ENCODE measurements around the gene SLC35G1.

Gene SLC35G1, protein sequence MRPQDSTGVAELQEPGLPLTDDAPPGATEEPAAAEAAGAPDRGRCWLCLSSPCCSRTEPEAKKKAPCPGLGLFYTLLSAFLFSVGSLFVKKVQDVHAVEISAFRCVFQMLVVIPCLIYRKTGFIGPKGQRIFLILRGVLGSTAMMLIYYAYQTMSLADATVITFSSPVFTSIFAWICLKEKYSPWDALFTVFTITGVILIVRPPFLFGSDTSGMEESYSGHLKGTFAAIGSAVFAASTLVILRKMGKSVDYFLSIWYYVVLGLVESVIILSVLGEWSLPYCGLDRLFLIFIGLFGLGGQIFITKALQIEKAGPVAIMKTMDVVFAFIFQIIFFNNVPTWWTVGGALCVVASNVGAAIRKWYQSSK
- long read RNA-seq, donor 1, partial matches to known transcripts: 0 of 3 reads
- long read RNA-seq, donor 1, other reads (novel, unspliced or antisense): 0 of 3 reads
- long read RNA-seq, donor 2, partial matches to known transcripts: 0 of 1 reads
- long read RNA-seq, donor 2, other reads (novel, unspliced or antisense): 0 of 1 reads
- long read RNA-seq, donor 3: 0 reads
- long read RNA-seq, donor 4, partial matches to known transcripts: 0 of 1 reads
- long read RNA-seq, donor 4, other reads (novel, unspliced or antisense): 0 of 1 reads
- long read RNA-seq, donor 5, partial matches to known transcripts: 0 of 2 reads
- long read RNA-seq, donor 5, other reads (novel, unspliced or antisense): 0 of 2 reads
- long read RNA-seq, donor 6: 0 reads
- long read RNA-seq, donor 7, partial matches to known transcripts: 0 of 1 reads
- long read RNA-seq, donor 7, other reads (novel, unspliced or antisense): 0 of 1 reads
- long read RNA-seq, donor 8, partial matches to known transcripts: 0 of 1 reads
- long read RNA-seq, donor 8, other reads (novel, unspliced or antisense): 0 of 1 reads

DNA sequence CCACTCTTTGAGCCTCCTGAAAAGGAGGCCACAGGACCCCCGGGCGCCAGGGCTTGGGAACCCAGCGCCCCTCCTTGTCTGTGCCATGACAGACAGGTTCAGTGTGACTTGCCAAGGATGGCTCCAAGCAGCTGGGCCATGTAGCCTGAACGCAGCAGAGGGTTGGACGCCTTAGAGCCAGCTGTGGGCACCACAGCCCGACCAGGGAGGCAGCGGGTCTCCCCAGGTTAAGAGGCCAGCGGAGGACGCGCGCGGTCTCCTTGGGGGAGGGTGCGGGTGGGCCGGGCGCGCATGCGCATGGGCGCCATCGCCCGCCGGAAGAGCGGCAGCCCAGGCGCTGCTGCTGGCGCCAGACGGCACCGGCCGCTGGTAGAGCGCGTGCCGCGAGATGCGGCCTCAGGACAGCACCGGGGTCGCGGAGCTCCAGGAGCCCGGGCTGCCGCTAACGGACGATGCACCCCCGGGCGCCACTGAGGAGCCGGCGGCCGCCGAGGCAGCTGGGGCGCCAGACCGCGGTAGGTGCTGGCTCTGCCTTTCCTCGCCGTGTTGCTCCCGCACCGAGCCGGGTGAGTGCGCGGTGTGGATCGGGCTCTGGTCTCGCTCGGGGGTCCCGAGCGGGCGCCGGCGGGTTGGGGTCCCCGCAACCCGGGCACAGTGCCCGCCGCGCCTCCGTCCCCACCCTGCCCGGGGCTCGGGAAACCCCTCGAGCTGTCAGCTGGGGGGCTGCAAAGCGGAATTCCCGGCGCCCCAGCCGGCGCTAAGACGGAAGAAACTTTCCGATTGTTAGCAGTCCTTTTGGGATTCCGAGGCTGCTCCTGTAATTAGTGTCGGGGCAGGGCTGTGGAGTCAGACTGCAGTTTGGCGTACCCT lies at the start of gene SLC35G1:
Gene SLC35G1 (plus strand): TSS at position 333 of the 870 bp plus-strand sequence. CDS start 56 bp downstream, at position 389.
- DNase-seq: peak; percentile 96

DNA sequence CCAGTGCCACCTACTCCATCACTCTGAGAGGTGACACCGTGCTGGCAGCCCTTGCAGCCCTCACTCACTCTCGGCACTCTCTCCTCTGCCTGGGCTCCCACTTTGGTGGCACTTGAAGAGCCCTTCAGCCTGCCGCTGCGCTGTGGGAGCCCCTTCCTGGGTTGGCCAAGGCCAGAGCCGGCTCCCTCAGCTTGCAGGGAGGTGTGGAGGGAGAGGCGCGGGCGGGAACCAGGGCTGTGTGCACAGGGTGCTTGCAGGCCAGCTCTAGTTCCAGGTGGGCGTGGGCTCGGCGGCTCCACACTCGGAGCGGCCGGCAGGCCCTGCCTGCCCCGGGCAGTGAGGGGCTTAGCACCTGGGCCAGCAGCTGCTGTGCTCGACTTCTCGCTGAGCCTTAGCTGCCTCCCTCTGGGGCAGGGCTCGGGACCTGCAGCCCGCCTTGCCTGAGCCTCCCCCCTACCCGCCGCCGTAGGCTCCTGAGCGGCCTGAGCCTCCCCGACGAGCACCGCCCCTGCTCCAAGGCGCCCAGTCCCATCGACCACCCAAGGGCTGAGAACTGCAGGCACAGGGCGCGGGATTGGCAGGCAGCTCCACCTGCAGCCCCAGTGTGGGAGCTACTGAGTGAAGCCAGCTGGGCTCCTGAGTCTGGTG lies 48.7 kb upstream of the SLC35G1 start:
- DNase-seq: no peak

DNA sequence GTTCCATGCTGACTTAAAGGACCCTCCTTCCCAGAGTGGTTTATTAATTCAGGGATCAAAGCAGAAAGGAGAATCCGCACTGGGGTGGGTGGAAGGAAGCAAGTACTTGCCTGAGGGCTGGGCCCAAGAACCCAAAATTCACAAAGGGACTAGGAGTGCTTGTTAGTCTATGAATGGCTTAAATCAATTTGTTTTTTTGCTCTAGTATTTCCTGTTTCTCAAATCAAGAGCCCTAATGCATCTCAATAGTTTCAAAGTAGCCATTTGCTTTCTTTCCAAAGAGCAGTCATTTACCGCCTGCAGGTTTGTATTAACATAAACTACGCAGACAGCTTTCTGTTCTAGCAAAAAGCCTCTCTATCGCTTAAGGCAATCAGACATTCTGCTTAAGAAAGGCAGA lies 44.2 kb upstream of the SLC35G1 start:
- DNase-seq: no peak

DNA sequence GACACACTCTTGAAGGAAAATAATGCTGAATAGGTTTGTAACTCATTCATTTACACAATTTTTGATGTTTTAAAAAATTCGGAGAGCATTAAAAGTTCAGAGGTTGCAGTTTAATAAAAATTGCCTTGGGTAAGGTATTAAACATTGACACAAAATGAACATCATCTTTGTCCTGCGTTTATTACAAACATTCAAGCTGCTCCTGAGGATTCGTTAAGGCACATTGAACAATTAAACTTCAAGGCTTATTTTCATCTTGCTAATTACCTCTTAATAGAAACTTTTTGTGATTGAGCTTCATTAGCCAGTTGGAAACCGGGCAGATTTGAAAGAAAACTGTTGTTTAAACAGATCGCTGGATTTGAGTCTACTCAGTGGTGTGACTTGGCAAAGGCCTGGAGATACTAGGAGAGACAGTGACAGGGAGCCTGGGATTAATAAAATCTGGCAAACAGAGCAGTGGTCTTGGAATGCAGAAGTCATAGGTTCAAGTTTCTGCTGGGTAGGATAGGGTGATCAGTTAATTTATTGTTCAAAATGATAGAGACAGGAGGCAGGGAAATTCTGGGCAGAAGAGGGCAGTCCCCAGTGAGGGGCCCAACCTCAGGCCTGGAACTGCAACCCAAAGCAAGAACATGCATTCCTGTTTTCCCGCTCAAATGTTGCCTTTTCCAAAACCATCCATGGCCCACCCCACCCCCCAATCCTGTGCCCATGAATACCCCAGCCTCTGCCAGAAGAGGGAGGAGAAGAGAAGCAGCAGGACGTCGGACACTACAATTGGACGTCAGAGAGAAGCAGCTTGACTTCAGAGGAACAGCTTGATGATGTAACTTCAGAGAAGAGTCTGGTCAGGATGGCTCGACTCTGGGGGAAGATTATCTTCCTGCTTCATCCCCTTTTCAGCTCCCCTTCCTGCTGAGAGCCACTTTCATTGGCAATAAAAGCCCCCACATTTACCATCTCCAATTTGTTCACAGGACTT lies 43.5 kb upstream of the SLC35G1 start:
- no peak for DNase-seq

DNA sequence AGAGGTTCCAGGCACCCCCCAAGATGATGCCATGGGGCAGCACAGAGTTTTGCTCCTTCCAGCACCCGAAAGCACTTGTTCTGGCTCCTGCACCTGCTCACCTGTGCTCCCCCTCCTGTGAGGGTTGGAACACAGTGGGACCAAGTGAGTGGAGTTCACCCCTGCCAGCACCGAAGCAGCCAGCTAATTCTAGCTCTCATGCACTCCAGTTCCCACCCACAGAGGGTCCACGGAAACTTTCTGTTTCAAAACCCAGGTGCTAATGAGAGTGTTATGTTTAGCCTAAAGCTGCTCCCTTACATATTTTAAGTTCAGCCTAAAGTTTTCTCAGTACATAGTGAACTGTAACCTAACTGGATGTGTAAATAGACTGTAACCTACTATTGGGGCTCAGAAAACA lies 42.6 kb upstream of the SLC35G1 start:
- no peak for DNase-seq

DNA sequence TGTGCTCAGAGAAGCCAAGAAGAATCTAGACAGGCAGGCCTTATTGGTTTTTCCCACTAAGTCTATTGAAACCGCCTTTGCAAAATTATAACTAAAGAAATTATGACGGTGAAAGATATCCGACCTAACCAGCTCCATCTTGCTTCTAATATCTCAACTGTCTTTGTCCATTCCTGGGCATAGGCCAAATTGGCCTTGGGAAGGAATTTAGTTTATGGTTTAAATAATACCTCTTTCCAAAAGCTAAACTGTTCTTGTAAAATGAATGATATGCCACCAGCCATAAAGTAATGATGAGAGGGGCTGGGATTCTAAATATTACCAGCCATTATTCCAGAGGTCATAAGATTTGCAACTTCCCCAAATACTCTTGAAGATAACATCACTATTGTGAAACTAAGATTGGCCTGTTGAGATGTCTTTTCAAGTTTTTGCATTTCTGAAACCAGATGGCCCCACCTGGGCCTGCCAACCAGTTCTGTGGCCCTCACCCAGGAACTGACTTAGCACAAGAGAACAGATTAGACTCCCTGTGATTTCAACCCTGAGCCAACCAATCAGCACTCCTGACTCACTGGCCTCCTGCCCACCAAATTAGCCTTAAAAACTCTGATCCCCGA lies 41.2 kb upstream of the SLC35G1 start:
- DNase-seq: no peak

DNA sequence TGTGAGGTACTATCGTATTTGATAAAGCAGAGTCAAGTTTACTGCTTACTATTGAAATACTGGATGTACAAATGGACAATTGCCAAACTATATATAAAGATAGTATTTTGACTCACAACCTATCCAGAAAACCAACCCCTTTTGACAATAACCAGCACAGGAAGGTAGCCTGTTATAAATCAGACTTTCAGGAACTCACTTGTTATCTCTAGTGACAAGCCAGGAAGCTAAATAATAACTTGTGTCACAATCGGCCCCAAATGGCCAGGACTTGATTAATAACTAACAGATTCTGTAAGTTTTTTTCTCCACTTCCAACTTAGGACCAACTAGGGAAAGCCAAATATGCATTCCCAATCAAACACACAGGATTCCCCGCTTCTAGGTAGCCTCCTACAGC lies 38.8 kb upstream of the SLC35G1 start:
- no peak for DNase-seq

DNA sequence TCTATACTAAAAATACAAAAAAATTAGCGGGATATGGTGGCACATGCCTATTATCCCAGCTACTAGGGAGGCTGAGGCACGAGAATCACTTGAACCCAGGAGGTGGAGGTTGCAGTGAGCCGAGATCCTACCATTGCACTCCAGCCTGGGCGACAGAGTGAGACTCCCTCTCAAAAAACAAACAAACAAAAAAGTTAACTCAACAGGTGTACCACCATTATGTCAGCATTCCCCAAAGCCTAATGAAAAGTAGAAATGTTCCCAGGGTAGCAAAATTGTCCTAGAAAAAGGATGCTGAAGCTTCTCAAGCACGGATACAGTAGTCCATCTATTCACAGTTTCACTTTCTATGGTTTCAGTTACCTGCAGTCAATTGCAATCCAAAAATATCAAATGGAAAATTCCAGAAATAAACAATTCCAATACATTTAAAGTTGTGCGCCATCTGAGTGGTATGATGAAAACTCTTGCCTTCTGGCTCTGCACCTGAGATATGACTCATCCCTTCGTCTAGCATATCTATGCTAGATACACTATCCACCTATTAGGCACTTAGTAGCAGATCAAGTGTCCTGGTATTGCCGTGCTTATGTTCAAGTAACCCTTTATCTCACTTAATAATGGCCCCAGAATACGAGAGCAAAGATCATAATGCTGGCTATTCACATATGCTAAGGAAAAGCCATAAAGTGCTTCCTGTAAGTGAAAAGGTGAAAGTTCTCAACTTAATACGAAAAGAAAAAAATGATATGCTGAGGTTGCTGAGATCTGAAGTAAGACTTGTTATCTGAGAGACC lies 37.2 kb upstream of the SLC35G1 start:
- no peak for DNase-seq

DNA sequence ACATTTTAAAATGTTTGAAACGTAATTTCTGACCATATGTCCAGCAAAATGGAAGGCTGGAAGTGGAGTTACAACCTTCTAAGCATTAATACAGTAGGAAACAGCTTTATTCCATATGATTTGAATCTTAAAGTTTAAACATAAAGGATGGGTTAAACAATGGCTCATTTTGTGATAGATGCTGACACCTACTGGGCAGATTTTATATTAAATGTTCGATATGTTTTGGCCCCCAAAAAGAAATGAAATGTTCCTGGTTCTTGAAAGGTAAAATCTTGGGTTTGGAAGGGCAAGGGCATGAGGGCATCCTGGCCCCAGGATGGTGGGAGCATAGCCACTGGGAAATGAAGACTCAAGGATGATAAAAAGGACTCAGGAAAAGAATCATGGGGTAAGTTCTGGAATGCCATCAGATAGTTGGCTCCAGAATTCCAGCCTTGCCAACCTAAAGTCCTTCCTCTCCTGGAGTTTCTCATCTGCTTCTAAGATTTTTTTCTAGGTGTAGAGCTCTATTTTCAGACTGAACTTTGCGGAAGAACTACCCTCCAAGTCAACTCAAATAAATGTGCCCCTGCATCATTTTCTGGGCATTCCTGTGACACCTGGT lies 34.6 kb upstream of the SLC35G1 start:
- no peak for DNase-seq

DNA sequence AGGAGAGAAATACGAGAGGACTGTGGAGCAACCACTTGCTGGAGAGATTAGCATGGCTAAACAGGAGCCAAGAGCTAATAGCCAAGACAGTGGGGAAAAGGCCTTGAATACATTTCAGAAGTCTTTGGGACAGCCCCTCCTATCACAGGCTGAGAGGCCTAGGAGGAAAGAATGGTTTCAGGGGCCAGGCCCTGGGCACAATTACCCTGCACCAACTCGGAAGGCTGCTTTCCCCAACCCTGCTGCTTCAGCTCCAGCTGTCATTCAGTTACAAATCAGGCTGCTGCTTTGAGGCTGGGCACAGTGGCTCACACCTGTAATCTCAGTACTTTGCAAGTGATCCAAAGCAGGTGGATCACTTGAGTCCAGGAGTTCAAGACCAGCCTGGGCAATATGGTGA lies 32.0 kb upstream of the SLC35G1 start:
- DNase-seq: no peak

DNA sequence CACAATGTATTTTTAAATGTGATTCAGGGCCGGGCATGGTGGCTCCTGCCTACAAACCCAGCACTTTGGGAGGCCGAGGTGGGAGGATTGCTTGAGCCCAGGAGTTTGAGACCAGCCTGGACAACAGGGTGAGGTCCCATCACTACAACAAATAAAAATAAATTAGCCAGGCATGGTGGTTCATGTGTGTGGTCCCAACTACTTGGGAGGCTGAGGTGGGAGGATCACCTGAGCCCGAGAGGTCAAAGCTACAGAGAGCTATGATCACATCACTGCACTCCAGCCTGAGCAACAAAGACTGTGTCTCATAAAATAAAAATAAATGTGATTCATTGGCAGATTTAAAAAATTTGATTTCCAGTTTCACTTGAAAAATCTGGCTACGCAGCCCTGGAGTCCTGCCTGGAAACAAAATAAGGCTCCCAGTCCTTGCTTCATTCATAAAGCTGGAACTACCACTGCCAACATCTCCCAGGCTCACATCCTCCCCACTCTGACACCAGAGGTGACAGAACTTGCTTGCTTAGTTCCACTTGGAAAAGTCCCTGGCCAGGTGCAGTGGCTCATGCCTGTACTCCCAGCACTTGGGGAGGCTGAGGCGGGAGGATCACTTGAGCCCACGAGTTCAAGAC lies 27.9 kb upstream of the SLC35G1 start:
- DNase-seq: no peak

DNA sequence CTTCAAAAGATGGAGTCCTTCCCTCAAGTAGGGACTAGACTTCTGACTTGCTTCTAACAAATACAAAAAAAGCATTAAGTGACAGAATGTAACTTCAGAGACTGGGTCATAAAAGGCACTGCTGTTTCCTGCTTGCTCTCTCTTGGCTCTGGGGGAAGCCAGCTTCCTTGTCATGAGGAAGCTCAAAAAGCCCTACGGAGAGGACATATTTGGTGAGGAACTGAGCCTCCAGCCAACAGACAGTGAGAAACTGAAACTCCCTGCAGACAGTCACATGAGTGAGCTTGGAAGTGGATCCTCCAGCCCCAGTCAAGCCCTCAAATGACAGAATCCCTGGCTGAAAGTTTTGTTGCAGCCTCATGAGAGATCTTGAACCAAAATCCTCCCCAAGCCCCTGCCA lies 26.3 kb upstream of the SLC35G1 start:
- no peak for DNase-seq

DNA sequence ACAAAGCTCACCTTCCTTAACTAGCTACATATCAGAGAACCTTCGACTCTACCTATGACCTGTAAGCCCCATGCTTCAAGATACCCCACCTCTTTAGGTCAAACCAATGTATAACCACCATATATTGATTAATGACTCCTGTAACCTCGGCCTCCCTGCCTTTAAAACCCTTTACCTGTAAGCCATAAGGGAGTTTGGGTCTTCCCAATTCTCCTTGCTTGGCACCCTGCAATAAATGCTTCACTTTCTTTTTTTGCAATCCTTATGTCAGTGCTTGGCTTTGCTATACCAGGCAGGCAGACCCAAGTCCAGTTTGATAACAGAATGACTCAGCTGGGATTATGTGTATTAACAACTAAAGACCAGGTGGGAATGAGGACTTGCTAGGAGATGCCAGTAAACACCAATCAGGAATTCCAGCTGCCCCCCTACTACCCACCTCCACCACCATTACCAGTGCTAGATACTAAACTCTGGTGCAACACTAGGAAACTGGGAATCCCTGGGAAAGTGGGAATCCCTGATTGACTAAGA lies 22.0 kb upstream of the SLC35G1 start:
- DNase-seq: no peak

DNA sequence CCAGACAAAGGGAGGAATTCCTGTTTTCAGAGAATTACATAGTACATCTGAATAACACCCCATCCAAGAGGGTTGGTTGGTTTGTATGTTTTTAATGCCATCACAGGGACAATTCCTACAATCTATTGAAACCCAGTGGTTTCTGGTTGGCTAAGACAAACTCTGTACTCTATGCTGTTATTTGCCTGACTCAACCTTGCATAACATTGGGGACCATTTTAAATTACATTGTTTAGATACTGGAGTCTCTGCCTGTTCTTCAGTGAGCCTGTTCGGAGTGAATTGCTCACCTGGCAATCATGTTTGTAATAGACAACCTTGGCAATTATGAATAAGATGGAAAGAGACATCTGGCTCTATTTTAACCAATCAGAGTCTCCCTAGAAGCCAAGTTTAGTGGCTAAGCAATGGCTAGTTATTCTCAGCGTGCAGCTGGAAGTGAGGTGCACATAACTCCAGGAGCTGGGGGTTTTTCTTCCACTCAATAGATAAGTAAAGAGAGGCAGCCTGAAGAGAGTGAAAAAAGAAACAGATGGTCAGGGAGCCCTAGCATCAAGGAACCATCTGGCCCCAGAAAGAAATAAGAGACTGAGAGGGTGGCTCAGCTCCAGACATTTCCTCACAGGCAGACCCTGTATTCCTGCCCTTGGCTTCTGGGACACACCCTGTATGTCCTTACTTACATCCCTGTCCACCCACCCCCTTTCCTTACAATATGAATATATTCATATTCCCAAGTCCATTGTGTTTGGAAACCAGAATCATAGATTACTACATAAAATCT lies 21.2 kb upstream of the SLC35G1 start:
- DNase-seq: no peak

DNA sequence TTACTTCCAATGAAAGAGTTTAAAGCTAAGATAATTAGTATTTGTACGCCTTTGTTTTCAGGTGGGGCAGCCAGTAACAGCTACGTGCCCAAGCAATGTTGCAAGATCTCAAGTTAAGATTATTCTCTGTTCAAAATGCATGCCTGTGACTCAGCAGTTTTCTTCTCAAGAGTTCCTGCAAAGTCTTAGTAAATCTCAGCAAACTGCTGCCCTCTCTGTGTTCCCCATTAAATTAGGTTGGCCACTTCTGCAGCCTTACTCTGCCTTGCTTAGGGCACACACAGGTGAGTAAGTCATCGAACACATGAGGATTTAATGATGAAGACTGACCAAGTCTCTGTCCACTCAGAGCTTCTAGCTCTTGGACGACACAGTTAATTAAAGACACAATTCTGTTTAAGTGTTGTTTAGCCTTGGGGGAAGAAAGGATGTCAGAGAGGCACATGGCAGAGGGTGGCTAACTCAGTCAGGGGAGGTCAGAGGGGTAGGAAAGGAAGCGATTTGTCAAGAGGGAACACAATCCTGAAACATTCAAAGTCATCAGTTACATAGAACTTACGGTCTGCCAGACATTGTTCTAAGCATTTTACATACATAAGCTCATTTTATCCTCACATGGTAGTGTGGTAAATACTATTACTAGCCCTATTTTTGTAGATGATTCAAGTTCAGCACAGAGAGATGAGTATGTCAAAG lies 20.2 kb upstream of the SLC35G1 start:
- no peak for DNase-seq

DNA sequence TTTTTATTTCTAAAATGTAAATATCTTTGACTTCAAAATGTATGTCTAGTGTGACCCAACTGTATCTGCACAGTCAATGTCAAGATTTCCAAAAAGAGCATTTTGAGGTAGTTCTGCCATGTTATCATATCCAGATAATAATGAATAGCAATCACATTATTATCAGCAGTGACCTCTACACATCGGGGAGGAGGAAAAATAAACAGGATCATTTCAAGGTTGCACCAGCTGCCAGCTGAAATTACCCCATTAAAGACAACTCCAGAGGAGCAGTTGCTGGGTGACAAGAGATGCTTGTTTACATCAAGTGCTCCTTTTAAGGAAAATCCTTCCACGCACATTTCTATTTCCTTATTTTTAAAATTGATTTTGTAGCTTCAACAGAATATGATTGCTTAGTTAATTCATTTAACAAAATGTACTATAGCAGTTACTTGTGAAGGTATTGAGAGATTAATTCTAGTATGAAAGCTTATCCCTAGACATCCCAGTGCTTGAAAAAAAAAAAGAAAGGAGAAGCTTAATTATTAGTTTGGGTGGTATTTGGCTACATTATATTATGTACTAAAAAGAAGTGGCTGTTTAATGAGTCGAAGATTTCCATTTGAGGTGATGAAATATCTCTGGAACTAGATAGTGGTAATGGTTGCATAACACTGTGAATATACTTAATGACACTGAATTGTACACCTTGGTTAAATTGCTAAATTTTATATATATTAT lies 19.3 kb upstream of the SLC35G1 start:
- no peak for DNase-seq

All from right kidney (tissue), 9 donors.